Measurements from ENCODE around the gene HSPA9.

The HSPA9 gene

GRCh38 chr5:138595180-138595795 is 20.1 kb upstream of the HSPA9 start:
- no peak for DNase-seq (ENCODE audit: low read depth in 2 of 2)

- no peak for DNase-seq (ENCODE audit: low read depth in 2 of 2)
Measured at GRCh38 chr5:138594305-138595058, 19.3 kb upstream of the HSPA9 start.

GRCh38 chr5:138588013-138588788 is 13.0 kb upstream of the HSPA9 start:
- no peak for DNase-seq (ENCODE audit: low read depth in 2 of 2)

GRCh38 chr5:138585157-138585556 is 10.0 kb upstream of the HSPA9 start:
- DNase-seq (ENCODE audit: low read depth in 2 of 2), result no peak

GRCh38 chr5:138583984-138584637 is 8.9 kb upstream of the HSPA9 start:
- DNase-seq (ENCODE audit: low read depth in 2 of 2), result no peak

GRCh38 chr5:138582959-138583358 is 7.8 kb upstream of the HSPA9 start:
- no peak for DNase-seq (ENCODE audit: low read depth in 2 of 2)

- no peak for DNase-seq (ENCODE audit: low read depth in 2 of 2)
Measured at GRCh38 chr5:138580777-138581176, 5.6 kb upstream of the HSPA9 start.

- no peak for DNase-seq (ENCODE audit: low read depth in 2 of 2)
Measured at GRCh38 chr5:138580001-138580400, 4.8 kb upstream of the HSPA9 start.

GRCh38 chr5:138579517-138579863 is 4.3 kb upstream of the HSPA9 start:
- no peak for DNase-seq (ENCODE audit: low read depth in 2 of 2)

GRCh38 chr5:138577452-138577851 is 2.3 kb upstream of the HSPA9 start:
- DNase-seq (ENCODE audit: low read depth in 2 of 2), result no peak

GRCh38 chr5:138574744-138575193 is 432 bp downstream of the HSPA9 start:
- peak; percentile 14 to 15 for DNase-seq (ENCODE audit: low read depth in 2 of 2)

GRCh38 chr5:138573949-138574670 is 1.1 kb downstream of the HSPA9 start:
- DNase-seq (ENCODE audit: low read depth in 2 of 2), result no peak

- DNase-seq (ENCODE audit: low read depth in 2 of 2), result no peak
Measured at GRCh38 chr5:138573223-138573622, 2.0 kb downstream of the HSPA9 start.

- DNase-seq (ENCODE audit: low read depth in 2 of 2), result no peak
Measured at GRCh38 chr5:138570871-138571270, 4.3 kb downstream of the HSPA9 start.

- DNase-seq (ENCODE audit: low read depth in 2 of 2), result no peak
Measured at GRCh38 chr5:138569782-138570181, 5.4 kb downstream of the HSPA9 start.

GRCh38 chr5:138568061-138568824 is 7.0 kb downstream of the HSPA9 start:
- no peak for DNase-seq (ENCODE audit: low read depth in 2 of 2)

- DNase-seq (ENCODE audit: low read depth in 2 of 2), result no peak
Measured at GRCh38 chr5:138566792-138567191, 8.4 kb downstream of the HSPA9 start.

GRCh38 chr5:138565100-138565821 is 9.9 kb downstream of the HSPA9 start:
- DNase-seq (ENCODE audit: low read depth in 2 of 2), result no peak

- no peak for DNase-seq (ENCODE audit: low read depth in 2 of 2)
Measured at GRCh38 chr5:138564242-138564641, 11.0 kb downstream of the HSPA9 start.
